ENCODE data around the gene MYO1E. TPM values are rescaled to one million over a fixed set of nuclear protein-coding genes. Genes with fewer than 3 reads are reported as not detected.

MYO1E gene
- total RNA-seq, 2 experiments from 2014 or later = 1.5 to 26.5 TPM

GRCh38 chr15:59229453-59229852 lies 143.2 kb downstream of the MYO1E start:
- TF ChIP-seq CTCF (conservative IDR thresholded peaks at IDR 0.05; ENCODE audit: low read length) (no peak), EZH2phosphoT487 (IDR thresholded peaks at IDR 0.05; ENCODE audit: borderline replicate concordance, low read depth, low read length) (no peak)
- Histone ChIP-seq H3K4me2 (ENCODE audit: low read length) (no peak overlapping the region), H3K4me1 (ENCODE audit: insufficient read depth, low read length, poor library complexity, severe bottlenecking) (no peaks in the 10 kb centered on the region), H3K4me3 (ENCODE audit: low read depth, low read length, poor library complexity, severe bottlenecking) (no peak overlapping the region), H2AFZ (ENCODE audit: low read length) (no peak overlapping the region), H3K9me2 (ENCODE audit: insufficient read depth, low read length) (no peaks in the 10 kb centered on the region), H3K79me2 (ENCODE audit: insufficient read depth, low read depth, low read length) (no peaks in the 10 kb centered on the region), H3K9me3 (ENCODE audit: low read length) (no peaks in the 10 kb centered on the region), H3K36me3 (ENCODE audit: insufficient read depth, low read length) (no peaks in the 10 kb centered on the region), H3K27ac (ENCODE audit: low read depth, low read length, poor library complexity, severe bottlenecking) (no peak overlapping the region), H4K20me1 (ENCODE audit: insufficient read depth, low read length) (no peaks in the 10 kb centered on the region)
- no peak for DNase-seq (ENCODE audit: low spot score)
- CTCF ChIA-PET (ENCODE audit: unreplicated experiment) = no interaction called here
- POLR2A ChIA-PET = no interaction called here
- intact Hi-C loops (cut with micrococcal nuclease; ENCODE audit: unreplicated experiment) = no loop called here
- no TSS peak for BruUV-seq (replicated peaks)

GRCh38 chr15:59229015-59229414 lies 143.7 kb downstream of the MYO1E start:
- Histone ChIP-seq H3K9me2 (ENCODE audit: insufficient read depth, low read length) (no peaks in the 10 kb centered on the region), H4K20me1 (ENCODE audit: insufficient read depth, low read length) (no peaks in the 10 kb centered on the region), H2AFZ (ENCODE audit: low read length) (no peak overlapping the region), H3K36me3 (ENCODE audit: insufficient read depth, low read length) (no peaks in the 10 kb centered on the region), H3K9me3 (ENCODE audit: low read length) (no peaks in the 10 kb centered on the region), H3K4me3 (ENCODE audit: low read depth, low read length, poor library complexity, severe bottlenecking) (no peak overlapping the region), H3K79me2 (ENCODE audit: insufficient read depth, low read depth, low read length) (no peaks in the 10 kb centered on the region), H3K27ac (ENCODE audit: low read depth, low read length, poor library complexity, severe bottlenecking) (no peak overlapping the region), H3K4me2 (ENCODE audit: low read length) (no peak overlapping the region), H3K4me1 (ENCODE audit: insufficient read depth, low read length, poor library complexity, severe bottlenecking) (no peaks in the 10 kb centered on the region)
- DNase-seq (ENCODE audit: low spot score) = no peak
- intact Hi-C loops (cut with micrococcal nuclease; ENCODE audit: unreplicated experiment) = no loop called here
- ChIA-PET POLR2A (no interaction called here), CTCF (ENCODE audit: unreplicated experiment) (no interaction called here)
- BruUV-seq (replicated peaks) = no TSS peak
- TF ChIP-seq CTCF (conservative IDR thresholded peaks at IDR 0.05; ENCODE audit: low read length) (no peak), EZH2phosphoT487 (IDR thresholded peaks at IDR 0.05; ENCODE audit: borderline replicate concordance, low read depth, low read length) (no peak)

- no peaks in the 10 kb centered on the region for H3K9me2 ChIP-seq (ENCODE audit: insufficient read depth, low read length)
- CTCF ChIA-PET (ENCODE audit: unreplicated experiment) = no interaction called here
- POLR2A ChIA-PET = no interaction called here
- intact Hi-C loops (cut with micrococcal nuclease; ENCODE audit: unreplicated experiment) = no loop called here
- no peaks in the 10 kb centered on the region for H3K9me3 ChIP-seq (ENCODE audit: low read length)
- H3K27ac ChIP-seq (ENCODE audit: low read depth, low read length, poor library complexity, severe bottlenecking) = no peak overlapping the region
- H2AFZ ChIP-seq (ENCODE audit: low read length) = no peak overlapping the region
- H4K20me1 ChIP-seq (ENCODE audit: insufficient read depth, low read length) = no peaks in the 10 kb centered on the region
- no peaks in the 10 kb centered on the region for H3K36me3 ChIP-seq (ENCODE audit: insufficient read depth, low read length)
- TF ChIP-seq CTCF (conservative IDR thresholded peaks at IDR 0.05; ENCODE audit: low read length) (no peak), EZH2phosphoT487 (IDR thresholded peaks at IDR 0.05; ENCODE audit: borderline replicate concordance, low read depth, low read length) (no peak)
- no peaks in the 10 kb centered on the region for H3K79me2 ChIP-seq (ENCODE audit: insufficient read depth, low read depth, low read length)
- no peaks in the 10 kb centered on the region for H3K4me1 ChIP-seq (ENCODE audit: insufficient read depth, low read length, poor library complexity, severe bottlenecking)
- H3K4me2 ChIP-seq (ENCODE audit: low read length) = no peak overlapping the region
- DNase-seq (ENCODE audit: low spot score) = no peak
- no TSS peak for BruUV-seq (replicated peaks)
- no peak overlapping the region for H3K4me3 ChIP-seq (ENCODE audit: low read depth, low read length, poor library complexity, severe bottlenecking)
Observed at GRCh38 chr15:59227021-59227420, 145.7 kb downstream of the MYO1E start.

Data from OCI-LY7 (cell line).